ENCODE data around the gene CRAMP1. TPM values are rescaled to one million over a fixed set of nuclear protein-coding genes. Genes with fewer than 3 reads are reported as not detected.
"Not testable (repeated sequence)": the region's sequence is repeated elsewhere in the genome, so short reads cannot be mapped to it uniquely, and the experiment has no call there.

Gene CRAMP1
- total RNA-seq, 4 donors from 2014 or later, result 9.0 to 15.1 (median 11.3) TPM

DNA sequence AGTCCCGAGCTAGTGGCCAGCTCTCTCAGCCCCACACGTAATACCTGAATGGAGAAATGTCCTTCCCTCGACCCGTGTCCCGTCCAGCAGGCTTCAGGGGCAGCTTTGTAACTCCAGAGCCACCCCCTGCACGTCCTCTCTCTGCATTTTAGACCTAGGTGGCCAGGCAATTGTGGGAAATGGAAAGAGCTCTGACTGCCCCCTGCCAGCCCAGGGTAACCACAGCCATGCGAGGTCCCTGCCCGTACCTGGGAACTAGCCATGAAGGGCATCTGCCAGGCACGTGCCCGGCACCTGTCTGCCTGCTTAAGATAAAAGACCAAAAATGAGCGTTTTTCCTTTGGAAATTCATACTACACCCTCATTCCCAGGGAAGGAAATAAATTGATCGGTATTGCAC, 103.1 kb downstream of the CRAMP1 start:
- Histone ChIP-seq H3K4me3 (no peak overlapping the region), H3K9me3 (no peaks in the 10 kb centered on the region), H3K4me1 (peaks cover 0 to 54% (median 4%) of the 10 kb centered on the region in 3 donors), H3K27ac (no peak overlapping the region), H3K27me3 (no peaks in the 10 kb centered on the region), H3K36me3 (peaks cover 0 to 14% of the 10 kb centered on the region in 2 donors)
- no peak for TF ChIP-seq EP300 (IDR thresholded peaks at IDR 0.05)
- TF ChIP-seq POLR2A (IDR thresholded peaks at IDR 0.05), result no peak
- TF ChIP-seq, protein P1, sequence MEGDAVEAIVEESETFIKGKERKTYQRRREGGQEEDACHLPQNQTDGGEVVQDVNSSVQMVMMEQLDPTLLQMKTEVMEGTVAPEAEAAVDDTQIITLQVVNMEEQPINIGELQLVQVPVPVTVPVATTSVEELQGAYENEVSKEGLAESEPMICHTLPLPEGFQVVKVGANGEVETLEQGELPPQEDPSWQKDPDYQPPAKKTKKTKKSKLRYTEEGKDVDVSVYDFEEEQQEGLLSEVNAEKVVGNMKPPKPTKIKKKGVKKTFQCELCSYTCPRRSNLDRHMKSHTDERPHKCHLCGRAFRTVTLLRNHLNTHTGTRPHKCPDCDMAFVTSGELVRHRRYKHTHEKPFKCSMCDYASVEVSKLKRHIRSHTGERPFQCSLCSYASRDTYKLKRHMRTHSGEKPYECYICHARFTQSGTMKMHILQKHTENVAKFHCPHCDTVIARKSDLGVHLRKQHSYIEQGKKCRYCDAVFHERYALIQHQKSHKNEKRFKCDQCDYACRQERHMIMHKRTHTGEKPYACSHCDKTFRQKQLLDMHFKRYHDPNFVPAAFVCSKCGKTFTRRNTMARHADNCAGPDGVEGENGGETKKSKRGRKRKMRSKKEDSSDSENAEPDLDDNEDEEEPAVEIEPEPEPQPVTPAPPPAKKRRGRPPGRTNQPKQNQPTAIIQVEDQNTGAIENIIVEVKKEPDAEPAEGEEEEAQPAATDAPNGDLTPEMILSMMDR (IDR thresholded peaks at IDR 0.05), result no peak
- no peak for TF ChIP-seq POLR2AphosphoS5 (IDR thresholded peaks at IDR 0.05)
- ATAC-seq, result no peak
- WGBS, 2 donors (ENCODE audit: low coverage in 1 of 2), result 96 to 98% methylated on average over 6 to 8 of the region's 12 CpGs

DNA sequence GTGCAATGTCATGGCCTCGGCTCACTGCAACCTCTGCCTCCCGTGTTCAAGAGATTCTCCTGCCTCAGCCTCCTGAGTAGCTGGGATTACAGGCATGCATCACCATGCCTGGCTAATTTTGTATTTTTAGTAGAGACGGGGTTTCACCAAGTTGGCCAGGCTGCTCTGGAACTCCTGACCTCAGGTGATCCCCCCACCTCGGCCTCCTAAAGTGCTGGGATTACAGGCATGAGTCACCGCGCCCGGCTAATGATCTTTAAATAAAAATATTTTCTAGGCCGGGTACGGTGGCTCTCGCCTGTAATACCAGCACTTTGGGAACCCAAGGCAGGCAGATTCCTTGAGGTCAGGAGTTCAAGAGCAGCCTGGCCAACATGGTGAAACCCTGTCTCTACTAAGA, 106.1 kb downstream of the CRAMP1 start:
- H3K27ac ChIP-seq, ATAC-seq, H3K4me3 ChIP-seq, H3K9me3 ChIP-seq, H3K27me3 ChIP-seq: not testable (repeated sequence)
- 100% methylated on average over 2 of the region's 10 CpGs; no CpG with 5 or more reads in 1 of the 2 donors for WGBS, 2 donors (ENCODE audit: low coverage in 1 of 2)
- peaks cover 0 to 14% of the 10 kb centered on the region in 2 donors for H3K36me3 ChIP-seq
- H3K4me1 ChIP-seq, result peaks cover 0 to 58% (median 9%) of the 10 kb centered on the region in 3 donors

DNA sequence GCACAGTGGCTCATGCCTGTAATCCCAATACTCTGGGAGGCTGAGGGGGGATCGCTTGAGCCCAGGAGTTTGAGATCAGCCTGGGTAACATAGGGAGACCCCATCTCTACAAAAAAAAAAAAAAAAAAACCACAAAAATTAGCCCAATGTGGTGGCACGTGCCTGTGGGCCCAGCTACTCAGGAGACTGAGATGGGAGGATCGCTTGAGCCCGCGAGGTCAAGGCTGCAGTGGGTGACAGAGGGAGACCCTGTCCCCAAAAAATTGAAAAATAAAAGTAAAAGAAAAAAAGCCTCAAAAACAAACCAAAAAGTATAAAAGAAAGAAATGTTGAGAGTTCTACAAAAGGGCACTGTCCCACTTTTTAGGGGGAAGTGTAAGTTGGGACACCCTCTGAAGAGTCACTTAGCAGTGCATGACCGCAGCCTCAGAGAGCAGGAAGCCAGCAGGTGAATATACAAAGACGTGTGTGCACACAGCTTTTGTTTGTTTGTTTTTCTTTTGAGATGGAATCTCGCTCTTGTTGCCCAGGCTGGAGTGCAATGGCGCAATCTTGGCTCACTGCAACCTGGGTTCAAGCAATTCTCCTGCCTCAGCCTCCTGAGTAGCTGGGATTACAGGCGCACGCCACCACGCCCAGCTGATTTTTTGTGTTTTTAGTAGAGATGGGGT, 107.5 kb downstream of the CRAMP1 start:
- H3K9me3 ChIP-seq, ATAC-seq: not testable (repeated sequence)

DNA sequence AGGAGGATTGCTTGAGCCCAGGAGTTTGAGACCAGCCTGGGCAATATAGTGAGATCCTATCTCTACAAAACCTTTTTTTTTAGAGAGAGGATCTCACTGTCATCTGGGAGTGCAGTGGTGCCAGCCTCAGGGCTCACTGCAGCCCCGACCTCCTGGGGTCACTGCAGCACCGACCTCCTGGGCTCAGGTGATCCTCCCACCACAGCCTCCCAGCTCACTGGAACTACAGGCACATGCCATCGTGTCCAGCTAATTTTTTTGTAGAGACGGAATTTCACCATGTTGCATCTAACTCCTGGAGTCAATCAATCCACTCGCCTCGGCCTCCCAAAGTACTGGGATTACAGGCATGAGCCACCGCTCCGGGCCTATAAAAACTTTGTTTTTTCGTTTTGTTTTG, 109.2 kb downstream of the CRAMP1 start:
- ATAC-seq, result no peak
- Histone ChIP-seq H3K36me3 (peaks cover 0 to 23% of the 10 kb centered on the region in 2 donors), H3K27ac (peak overlapping the region in 2 of 4 donors; percentile 58 to 71), H3K4me3 (no peak overlapping the region), H3K4me1 (peaks cover 0 to 53% (median 9%) of the 10 kb centered on the region in 3 donors), H3K27me3 (no peaks in the 10 kb centered on the region), H3K9me3 (no peaks in the 10 kb centered on the region)
- 80% methylated on average over 8 of the region's 9 CpGs; no CpG with 5 or more reads in 1 of the 2 donors for WGBS, 2 donors (ENCODE audit: low coverage in 1 of 2)
- no peak for TF ChIP-seq EP300 (IDR thresholded peaks at IDR 0.05)
- TF ChIP-seq POLR2A (IDR thresholded peaks at IDR 0.05), result no peak
- TF ChIP-seq, protein P1 (IDR thresholded peaks at IDR 0.05), result no peak
- no peak for TF ChIP-seq POLR2AphosphoS5 (IDR thresholded peaks at IDR 0.05)

More for the DNA sequence above, 107.5 kb downstream of the CRAMP1 start:
- not testable (repeated sequence) for H3K4me3 ChIP-seq, H3K27me3 ChIP-seq, H3K27ac ChIP-seq
- WGBS, 2 donors (ENCODE audit: low coverage in 1 of 2), result 88 to 96% methylated on average over 11 to 12 of the region's 12 CpGs
- Histone ChIP-seq H3K36me3 (peaks cover 0 to 13% of the 10 kb centered on the region in 2 donors), H3K4me1 (peaks cover 0 to 58% (median 9%) of the 10 kb centered on the region in 3 donors)

DNA sequence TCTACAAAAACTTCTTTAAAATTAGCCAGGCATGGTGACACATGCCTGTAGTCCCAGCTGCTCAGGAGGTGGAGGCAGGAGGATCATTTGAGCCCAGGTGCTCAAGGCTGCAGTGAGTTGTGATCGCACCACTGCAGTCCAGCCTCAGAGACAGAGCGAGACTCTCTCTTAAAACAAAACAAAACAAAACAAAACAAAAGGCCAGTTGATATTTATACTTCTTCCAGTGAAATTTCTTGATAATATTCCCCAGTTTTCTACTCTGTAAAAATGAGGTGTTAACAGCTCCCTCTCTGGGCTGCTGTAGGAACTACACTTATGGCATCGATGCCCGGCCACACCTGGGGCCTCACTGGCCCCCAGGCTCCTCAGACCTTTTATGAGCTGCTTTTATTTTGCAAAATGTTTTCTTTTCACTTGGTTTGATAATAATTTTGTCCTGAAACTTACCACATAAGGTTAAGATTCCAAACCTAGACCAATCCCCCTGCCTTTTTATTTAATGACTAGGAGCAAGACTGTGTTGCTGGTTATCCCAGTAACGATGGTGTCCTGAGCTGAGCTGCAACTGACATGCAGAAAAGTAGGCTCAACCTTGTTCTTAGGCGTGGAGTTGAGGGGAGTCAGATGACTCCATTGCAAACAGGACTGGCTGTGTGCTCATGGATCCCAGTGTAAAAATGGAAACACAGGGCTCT, 111.4 kb downstream of the CRAMP1 start:
- 39 to 41% methylated on average over 4 of the region's 6 CpGs for WGBS, 2 donors (ENCODE audit: low coverage in 1 of 2)
- H3K9me3 ChIP-seq, result no peaks in the 10 kb centered on the region

More for the DNA sequence above, 111.4 kb downstream of the CRAMP1 start:
- Histone ChIP-seq H3K27ac (peak overlapping the region in 3 of 4 donors; percentile 2 to 71 (median 58)), H3K36me3 (peaks cover 0 to 43% of the 10 kb centered on the region in 2 donors), H3K4me3 (no peak overlapping the region), H3K27me3 (no peaks in the 10 kb centered on the region), H3K4me1 (peaks cover 0 to 45% (median 9%) of the 10 kb centered on the region in 3 donors)
- ATAC-seq, result no peak
- TF ChIP-seq POLR2AphosphoS5 (IDR thresholded peaks at IDR 0.05) (no peak), EP300 (IDR thresholded peaks at IDR 0.05) (no peak), POLR2A (IDR thresholded peaks at IDR 0.05) (no peak)
- TF ChIP-seq, protein P1 (IDR thresholded peaks at IDR 0.05), result peak in 3 of 4 experiments; percentile 54 to 71 (median 58)

Measured in gastroesophageal sphincter (tissue), 4 donors.